Measurements from ENCODE around the gene PRDM13. TPM values are rescaled to one million over a fixed set of nuclear protein-coding genes. Genes with fewer than 3 reads are reported as not detected.

The PRDM13 gene
- total and polyA plus RNA-seq, 2 of the 13 experiments (the other 11 are each of a cell fraction or from before 2014, with no cell fraction given): not detected

DNA sequence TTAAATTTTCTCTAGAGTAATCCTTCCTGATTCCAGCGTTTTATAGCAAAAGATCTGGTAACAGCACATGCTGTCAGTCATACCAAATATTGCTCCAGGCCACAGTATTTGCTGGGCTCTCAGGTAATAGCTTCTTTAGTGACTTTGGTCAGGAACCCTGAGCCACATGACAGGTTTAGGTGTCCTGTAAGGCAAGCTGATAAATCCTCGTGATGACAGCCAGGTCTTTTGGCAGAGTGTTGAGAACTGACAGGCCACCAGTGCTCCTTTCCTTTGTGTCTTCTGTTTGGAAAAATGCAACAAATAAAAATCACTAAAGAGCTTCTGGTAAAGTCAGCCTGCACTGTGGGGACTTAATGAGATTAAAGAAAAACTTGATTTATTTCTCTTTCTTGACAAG lies 34.6 kb downstream of the PRDM13 start (continued):
- TF ChIP-seq, protein P1, sequence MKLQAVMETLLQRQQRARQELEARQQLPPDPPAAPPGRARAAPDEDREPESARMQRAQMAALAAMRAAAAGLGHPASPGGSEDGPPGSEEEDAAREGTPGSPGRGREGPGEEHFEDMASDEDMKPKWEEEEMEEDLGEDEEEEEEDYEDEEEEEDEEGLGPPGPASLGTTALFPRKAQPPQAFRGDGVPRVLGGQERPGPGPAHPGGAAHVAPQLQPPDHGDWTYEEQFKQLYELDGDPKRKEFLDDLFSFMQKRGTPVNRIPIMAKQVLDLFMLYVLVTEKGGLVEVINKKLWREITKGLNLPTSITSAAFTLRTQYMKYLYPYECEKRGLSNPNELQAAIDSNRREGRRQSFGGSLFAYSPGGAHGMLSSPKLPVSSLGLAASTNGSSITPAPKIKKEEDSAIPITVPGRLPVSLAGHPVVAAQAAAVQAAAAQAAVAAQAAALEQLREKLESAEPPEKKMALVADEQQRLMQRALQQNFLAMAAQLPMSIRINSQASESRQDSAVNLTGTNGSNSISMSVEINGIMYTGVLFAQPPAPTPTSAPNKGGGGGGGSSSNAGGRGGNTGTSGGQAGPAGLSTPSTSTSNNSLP (IDR thresholded peaks at IDR 0.05; ENCODE audit: low read depth, low read length): no peak
- no peak for TF ChIP-seq ZNF317 (CRISPR knock-in tag; IDR thresholded peaks at IDR 0.05)

DNA sequence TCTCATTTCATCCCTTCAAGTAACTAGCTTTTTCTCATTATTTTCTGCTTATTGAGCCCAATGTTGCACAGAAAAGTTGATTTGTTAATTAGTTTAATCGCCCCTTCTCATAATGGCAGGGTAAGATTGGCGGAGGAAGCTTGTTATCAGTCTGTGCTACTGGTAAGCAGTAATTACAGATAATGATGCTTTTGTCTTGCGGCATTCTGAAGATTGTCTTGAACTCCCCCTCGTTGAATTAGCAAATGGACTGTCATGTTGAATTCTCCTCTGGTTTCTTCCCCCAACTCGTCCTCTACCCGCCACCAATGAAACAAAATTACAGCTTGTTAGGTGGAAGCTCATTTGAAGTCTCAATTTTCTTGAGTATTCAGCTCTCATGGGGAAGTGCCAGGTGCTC lies 39.4 kb downstream of the PRDM13 start:
- BruUV-seq (replicated peaks): no TSS peak

More for the DNA sequence above, 39.4 kb downstream of the PRDM13 start:
- no peak for TF ChIP-seq ZNF703 (CRISPR knock-in tag; IDR thresholded peaks at IDR 0.05; ENCODE audit: borderline replicate concordance)
- no peak for TF ChIP-seq PRDM10 (CRISPR knock-in tag; IDR thresholded peaks at IDR 0.05; ENCODE audit: low read depth)
- no peak for TF ChIP-seq ZNF143 (CRISPR knock-in tag; IDR thresholded peaks at IDR 0.05)
- no peak for TF ChIP-seq TSC22D2 (CRISPR knock-in tag; IDR thresholded peaks at IDR 0.05; ENCODE audit: borderline replicate concordance)
- no peak for TF ChIP-seq STAT6 (CRISPR knock-in tag; IDR thresholded peaks at IDR 0.05; ENCODE audit: borderline replicate concordance)
- no peak for TF ChIP-seq ZKSCAN8 (CRISPR knock-in tag; IDR thresholded peaks at IDR 0.05; ENCODE audit: borderline replicate concordance)
- TF ChIP-seq ADNP (CRISPR knock-in tag; IDR thresholded peaks at IDR 0.05): no peak
- intact Hi-C loops (cut with micrococcal nuclease; ENCODE audit: unreplicated experiment) (no loop called here), in situ Hi-C loops (cut with HindIII; ENCODE audit: extremely low pct_ligation_motif_present, low pct_unique_long_range_greater_than_20kb) (no loop called here)
- no peaks in the 10 kb centered on the region for H3K4me1 ChIP-seq (ENCODE audit: insufficient read depth, low read length)
- 3% methylated on average over 6 of the region's 6 CpGs for WGBS (ENCODE audit: low lambda C conversion rate)
- no peak overlapping the region for H3K9ac ChIP-seq (ENCODE audit: insufficient read depth, low read depth, low read length)
- H3K4me2 ChIP-seq (ENCODE audit: low read depth, low read length): no peak overlapping the region
- H3K27me3 ChIP-seq (ENCODE audit: control insufficient read depth in 1 of 2, insufficient read depth in 2 of 2, low read length in 2 of 2): no peaks in the 10 kb centered on the region
- DNase-seq (ENCODE audit: low spot score) (no peak), ATAC-seq (no peak), FAIRE-seq (no peak)
- H3K27ac ChIP-seq (ENCODE audit: extremely low read length, insufficient read depth, low read length): no peak overlapping the region
- no peaks in the 10 kb centered on the region for H3K79me2 ChIP-seq (ENCODE audit: insufficient read depth, low read length)
- no peak overlapping the region for H2AFZ ChIP-seq (ENCODE audit: low read length)
- no peaks in the 10 kb centered on the region for H4K20me1 ChIP-seq (ENCODE audit: insufficient read depth, low read length)
- H3K36me3 ChIP-seq (replicated peaks in 1 of 2; ENCODE audit: control insufficient read depth in 1 of 2, insufficient read depth in 2 of 2, low read length in 2 of 2): no peaks in the 10 kb centered on the region
- H3K9me3 ChIP-seq (ENCODE audit: low read length): no peaks in the 10 kb centered on the region
- no peak overlapping the region for H3K4me3 ChIP-seq (replicated peaks in 1 of 3; ENCODE audit: insufficient read depth in 1 of 3, low read depth in 2 of 3, low read length in 3 of 3)
- CTCF ChIA-PET (ENCODE audit: low intra/inter-chr PET ratio, low total read pairs): no interaction called here
- POLR2A ChIA-PET: no interaction called here

Measured in HepG2 (cell line).